Kidney glomerular epithelial cell (primary cell): ENCODE measurements around the gene TPSB2.
"Not testable (repeated sequence)": the region's sequence is repeated elsewhere in the genome, so short reads cannot be mapped to it uniquely, and the experiment has no call there.

Source experiments
- DNase-seq: peaks from one replicate; lab custom pipeline; 2025; lab: John Stamatoyannopoulos, UW

TPSB2 gene

GRCh38 chr16:1240436-1240835 lies 10.5 kb upstream of the TPSB2 start, which contains the start of gene TPSAB1:
TSS of gene TPSAB1 (plus strand) at chr16:1240705. CDS start at chr16:1240939, 234 bp downstream.
- not testable (repeated sequence) for DNase-seq

GRCh38 chr16:1239575-1239974 lies 9.6 kb upstream of the TPSB2 start:
- DNase-seq, result not testable (repeated sequence)

GRCh38 chr16:1238909-1239308 lies 8.9 kb upstream of the TPSB2 start:
- DNase-seq, result not testable (repeated sequence)

- no peak for DNase-seq
These were observed 8.0 kb upstream of the TPSB2 start for GRCh38 chr16:1237990-1238389.

- not testable (repeated sequence) for DNase-seq
These were observed 6.7 kb upstream of the TPSB2 start for GRCh38 chr16:1236659-1237058.

GRCh38 chr16:1232049-1232748 lies 2.2 kb upstream of the TPSB2 start:
- not testable (repeated sequence) for DNase-seq

GRCh38 chr16:1231301-1231700 lies 1.3 kb upstream of the TPSB2 start:
- not testable (repeated sequence) for DNase-seq

GRCh38 chr16:1230471-1231212 lies 658 bp upstream of the TPSB2 start:
- DNase-seq, result not testable (repeated sequence)

GRCh38 chr16:1229476-1229875 lies 508 bp downstream of the TPSB2 start:
- DNase-seq, result not testable (repeated sequence)

- DNase-seq, result not testable (repeated sequence)
These were observed 1.8 kb downstream of the TPSB2 start for GRCh38 chr16:1228227-1228626.

- not testable (repeated sequence) for DNase-seq
These were observed 3.3 kb downstream of the TPSB2 start for GRCh38 chr16:1226692-1227091.

GRCh38 chr16:1225728-1226311 lies 4.2 kb downstream of the TPSB2 start:
- not testable (repeated sequence) for DNase-seq

GRCh38 chr16:1225051-1225451 lies 4.9 kb downstream of the TPSB2 start, which contains the start of gene TPSG1:
TSS of gene TPSG1 (minus strand) at chr16:1225268. CDS start at chr16:1225252, 16 bp downstream.
- DNase-seq, result no peak

- DNase-seq, result no peak
These were observed 5.4 kb downstream of the TPSB2 start for GRCh38 chr16:1224558-1224957.

- no peak for DNase-seq
These were observed 6.4 kb downstream of the TPSB2 start for GRCh38 chr16:1223355-1224214.

- DNase-seq, result no peak
These were observed 7.2 kb downstream of the TPSB2 start for GRCh38 chr16:1222553-1223354.

- no peak for DNase-seq
These were observed 8.1 kb downstream of the TPSB2 start for GRCh38 chr16:1221628-1222552.

- no peak for DNase-seq
These were observed 8.9 kb downstream of the TPSB2 start for GRCh38 chr16:1220841-1221627.
